ENCODE data around the gene MED14.
A peak's percentile ranks its signal among the peaks of the same experiment; 100 is the strongest.

Gene MED14

GRCh38 chrX:40663078-40663740 lies 72.1 kb downstream of the MED14 start:
- no peak for DNase-seq (ENCODE audit: low spot score)

GRCh38 chrX:40661489-40661888 lies 73.9 kb downstream of the MED14 start:
- DNase-seq (ENCODE audit: low spot score) = no peak

DNA sequence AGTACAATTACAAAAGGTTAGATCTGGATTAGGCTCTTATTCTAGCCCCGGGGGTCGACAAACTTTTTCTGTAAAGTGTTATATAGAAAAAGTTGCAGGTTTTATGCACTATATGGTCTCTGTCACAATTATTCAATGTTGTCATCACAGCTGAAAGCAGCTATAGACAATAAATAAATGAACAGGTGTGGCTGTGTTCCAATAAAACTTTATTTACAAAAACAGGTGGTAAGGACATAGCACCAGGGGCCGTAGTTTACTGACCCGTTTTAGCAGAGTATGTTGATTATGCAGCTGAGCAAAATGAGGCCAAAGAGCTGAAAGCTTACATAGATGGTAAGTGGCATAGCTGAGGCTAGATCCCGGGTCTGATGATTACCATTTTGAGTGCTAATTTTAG lies 75.0 kb downstream of the MED14 start:
- DNase-seq (ENCODE audit: low spot score) = no peak

DNA sequence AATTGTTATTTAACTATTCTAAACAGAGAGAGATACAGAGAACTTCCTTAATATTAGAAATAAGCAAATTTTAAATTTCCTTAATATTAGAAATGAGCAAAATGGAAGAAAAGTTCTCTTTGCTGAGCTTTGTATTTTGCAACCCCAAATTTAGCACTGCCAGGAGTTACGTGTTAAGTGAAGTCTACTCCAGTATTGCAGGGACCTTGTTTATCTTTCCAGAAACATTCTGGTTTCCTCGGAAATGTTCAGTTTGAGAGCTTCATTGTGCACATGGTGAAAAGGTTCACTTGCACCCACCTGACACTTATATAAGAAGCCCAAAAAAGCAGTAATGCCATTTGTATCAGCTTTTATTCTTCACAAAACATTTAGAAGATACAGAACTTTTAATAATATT lies 81.8 kb downstream of the MED14 start:
- DNase-seq (ENCODE audit: low spot score) = no peak

DNA sequence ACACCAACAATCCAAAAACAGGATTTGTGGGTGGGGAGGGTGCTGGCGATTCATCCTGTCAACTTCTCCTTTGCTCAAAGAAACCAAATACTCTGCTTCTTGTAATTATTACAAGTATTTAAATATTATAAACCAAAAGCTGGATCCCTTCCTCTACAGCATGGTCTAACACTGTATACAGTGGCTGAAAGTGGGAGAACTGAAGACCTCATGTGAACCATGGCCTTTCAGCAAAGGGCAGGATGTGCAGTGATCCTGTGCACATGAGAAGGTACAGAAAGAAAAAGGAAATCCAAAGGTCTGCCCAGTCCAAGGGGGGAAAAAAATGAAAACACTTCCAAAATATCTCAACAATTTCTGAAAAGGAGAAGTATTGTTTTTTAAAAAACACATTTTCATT lies 82.7 kb downstream of the MED14 start:
- no peak for DNase-seq (ENCODE audit: low spot score)

DNA sequence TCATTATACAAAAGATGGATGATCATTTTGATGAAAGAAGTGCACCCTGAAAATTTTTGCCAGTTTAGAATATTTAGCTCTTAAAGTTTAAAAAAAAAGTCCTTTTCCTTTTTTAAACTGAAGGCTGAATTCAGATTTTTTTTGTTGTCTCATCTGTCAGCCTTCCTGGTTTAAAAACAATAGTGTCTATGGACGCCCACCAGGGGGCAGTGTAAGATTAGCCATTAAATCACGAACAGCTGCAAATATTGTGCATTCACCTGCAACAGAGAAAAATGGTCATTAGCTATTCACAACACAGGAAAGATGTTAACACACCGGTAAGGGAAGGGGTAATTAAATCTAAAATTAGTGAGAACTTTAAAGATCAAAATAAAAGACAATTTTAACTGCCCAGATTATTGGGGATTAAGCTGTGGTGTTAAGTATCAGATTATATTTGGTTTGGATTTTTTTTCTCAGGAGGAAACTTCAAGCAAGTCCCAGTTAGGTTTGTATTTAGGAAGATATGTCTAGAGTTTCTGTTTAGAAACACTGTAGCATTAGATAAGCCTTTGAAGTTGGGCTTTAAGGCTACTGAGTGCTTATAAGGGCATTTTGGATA lies 83.6 kb downstream of the MED14 start:
- DNase-seq (ENCODE audit: low spot score) = peak; percentile 59

DNA sequence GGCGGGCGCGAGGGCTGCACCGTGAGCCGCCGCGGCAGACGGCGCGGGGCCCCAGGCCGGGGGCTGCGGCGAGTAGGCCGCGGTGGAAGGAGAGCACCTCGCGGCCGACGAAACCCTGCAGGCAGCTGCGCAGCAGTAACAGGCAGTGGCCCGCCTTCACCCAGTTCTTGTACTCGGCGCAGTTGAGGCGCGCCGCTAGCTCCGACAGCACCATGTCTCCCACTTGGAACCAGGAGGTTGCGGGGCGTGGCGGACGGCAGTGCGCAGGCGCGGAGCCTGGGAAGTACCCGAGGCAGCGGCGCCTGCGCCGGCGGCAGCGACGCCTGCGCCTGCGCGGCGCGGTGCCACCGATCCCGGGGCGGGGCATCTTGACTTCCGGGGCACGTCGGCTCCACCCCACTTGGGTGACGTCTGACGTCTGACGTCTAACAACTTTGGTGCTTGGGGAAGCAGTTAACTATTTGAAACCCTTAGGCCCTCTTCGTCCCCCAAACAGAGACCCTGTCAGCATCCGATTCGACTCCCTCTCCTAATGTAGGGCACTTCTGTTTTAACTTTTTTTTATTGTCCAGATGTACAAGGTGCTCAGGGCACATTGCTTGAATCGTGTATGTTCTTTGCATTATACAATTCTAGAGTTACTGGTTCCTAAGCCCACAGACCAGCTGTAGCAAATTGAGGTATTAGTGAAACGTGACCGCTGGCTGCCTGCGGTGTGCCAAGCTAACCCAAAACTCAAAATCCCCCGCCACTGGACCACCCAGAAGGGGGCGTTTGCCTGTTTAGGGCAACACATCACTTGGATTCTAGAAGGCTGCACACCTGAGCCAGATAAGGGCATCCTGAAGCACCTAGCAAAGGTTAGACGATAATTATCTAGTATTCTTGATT lies 87.8 kb downstream of the MED14 start, which contains the start of gene CXorf38:
Gene CXorf38 (minus strand): TSS at position 255 of the 891 bp plus-strand sequence. CDS start 41 bp downstream, at position 214.
- DNase-seq (ENCODE audit: low spot score) = peak; percentile 84

DNA sequence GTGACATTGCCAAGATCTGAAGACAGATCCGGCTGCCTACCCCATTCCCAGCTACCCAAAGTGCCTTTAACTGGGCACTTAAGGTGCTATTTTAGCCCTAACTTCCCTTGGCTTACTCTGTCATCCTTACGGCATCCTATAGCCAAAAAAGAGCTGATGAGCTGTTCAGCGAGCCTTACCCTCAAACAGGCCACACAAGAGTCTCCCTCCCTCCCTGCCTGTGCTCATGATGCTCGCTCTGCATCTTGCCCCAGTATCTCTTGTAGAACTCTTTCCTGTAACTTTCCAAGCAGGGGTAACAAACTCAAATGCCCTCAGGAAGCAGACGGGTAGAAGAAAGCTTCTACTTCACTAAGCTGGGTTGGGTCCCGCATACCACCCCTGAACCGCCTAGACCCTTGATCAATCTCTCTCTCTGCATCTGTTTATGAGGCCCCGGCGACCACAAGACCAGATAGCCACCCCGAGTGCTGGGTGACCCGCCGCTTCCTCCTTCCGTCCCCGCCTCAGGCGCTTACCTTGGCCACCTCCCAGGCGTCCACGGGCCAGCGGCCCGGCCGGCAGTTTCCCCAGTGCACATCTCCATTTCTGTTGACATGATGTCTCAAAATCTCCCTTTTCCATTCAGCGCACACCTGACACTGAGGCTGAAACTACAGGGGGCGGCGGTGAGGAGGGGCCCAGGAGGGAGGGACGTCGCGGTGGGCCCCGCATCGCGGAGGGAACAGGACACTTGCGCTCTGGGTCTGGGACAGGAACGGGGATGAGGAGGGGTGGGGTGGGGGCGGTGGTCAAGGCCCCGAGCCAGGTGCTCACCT lies 88.6 kb downstream of the MED14 start:
- peak; percentile 26 for DNase-seq (ENCODE audit: low spot score)

- peak; percentile 39 for DNase-seq (ENCODE audit: low spot score)
These were observed 90.5 kb downstream of the MED14 start for GRCh38 chrX:40644821-40645358.

GRCh38 chrX:40644176-40644575 lies 91.2 kb downstream of the MED14 start:
- no peak for DNase-seq (ENCODE audit: low spot score)

GRCh38 chrX:40637687-40638086 lies 97.7 kb downstream of the MED14 start:
- DNase-seq (ENCODE audit: low spot score) = no peak

DNA sequence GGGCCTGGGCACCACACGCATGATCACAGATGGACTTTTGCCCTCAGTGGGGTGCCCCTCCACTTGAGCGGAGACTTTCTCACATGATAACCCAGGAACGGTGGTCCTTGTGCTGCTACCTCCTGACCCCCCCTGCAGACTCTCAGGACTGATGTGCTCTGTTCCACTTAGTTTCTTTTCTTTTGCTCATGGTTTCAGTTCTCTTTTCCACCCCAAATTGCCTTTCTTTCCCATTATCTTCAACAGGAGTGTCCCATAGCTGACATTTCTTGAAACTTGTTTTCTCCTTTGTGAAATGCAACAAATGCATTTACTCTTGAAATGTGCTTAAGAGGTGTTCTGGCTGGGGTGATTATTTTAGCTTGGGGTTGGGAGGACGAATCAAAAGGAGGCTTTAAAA lies 103.1 kb downstream of the MED14 start:
- no peak for DNase-seq (ENCODE audit: low spot score)

DNA sequence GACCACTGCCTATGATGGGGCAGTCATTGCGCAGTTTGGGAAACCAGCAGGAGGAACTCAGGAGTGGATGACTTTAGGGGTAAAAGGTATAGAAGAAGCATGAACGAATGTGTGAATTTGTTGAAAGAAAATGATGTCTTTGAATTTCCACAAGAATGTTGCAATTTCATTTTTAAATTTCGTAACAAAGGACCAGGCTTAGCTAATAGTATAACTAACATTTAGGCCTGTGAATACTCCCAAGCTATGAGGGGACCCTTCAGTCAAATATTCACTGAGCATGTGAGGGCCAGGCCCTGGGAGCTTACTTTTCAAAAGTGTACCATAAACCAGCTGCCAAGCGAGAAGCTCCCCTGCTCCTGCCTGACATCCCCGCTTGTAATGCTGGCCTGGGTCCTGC lies 106.8 kb downstream of the MED14 start:
- no peak for DNase-seq (ENCODE audit: low spot score)

- no peak for DNase-seq (ENCODE audit: low spot score)
These were observed 110.0 kb downstream of the MED14 start for GRCh38 chrX:40625294-40625693.

- DNase-seq (ENCODE audit: low spot score) = no peak
These were observed 111.7 kb downstream of the MED14 start for GRCh38 chrX:40623665-40624064.

DNA sequence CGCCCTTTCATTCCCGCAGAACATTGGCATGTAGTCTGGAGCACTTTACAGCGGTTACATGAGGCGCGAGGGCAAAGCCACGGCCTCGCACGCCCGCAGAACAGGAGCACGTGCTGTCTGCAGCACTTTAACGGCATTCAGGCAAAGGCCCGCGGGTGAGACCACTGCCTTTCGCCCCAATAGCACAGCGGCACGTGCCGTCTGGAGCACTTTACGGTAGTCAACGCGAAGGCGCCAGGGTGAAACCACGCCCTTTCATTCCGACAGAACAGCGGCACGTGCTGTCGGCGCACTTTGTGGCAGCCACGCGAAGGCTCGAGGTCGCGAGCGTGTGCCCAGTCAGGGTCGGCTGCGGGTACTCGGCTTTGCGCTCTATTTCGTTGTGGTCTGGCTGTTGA lies 112.2 kb downstream of the MED14 start, which contains the start of gene MPC1L:
Gene MPC1L (plus strand): TSS at position 290 of the 398 bp plus-strand sequence. CDS start 138 bp downstream, outside the sequence.
- no peak for DNase-seq (ENCODE audit: low spot score)

GRCh38 chrX:40622479-40623138 lies 112.7 kb downstream of the MED14 start:
- no peak for DNase-seq (ENCODE audit: low spot score)

GRCh38 chrX:40617566-40617965 lies 117.8 kb downstream of the MED14 start:
- no peak for DNase-seq (ENCODE audit: low spot score)

GRCh38 chrX:40615976-40616375 lies 119.4 kb downstream of the MED14 start:
- DNase-seq (ENCODE audit: low spot score) = no peak

- no peak for DNase-seq (ENCODE audit: low spot score)
These were observed 122.8 kb downstream of the MED14 start for GRCh38 chrX:40612511-40612910.

- DNase-seq (ENCODE audit: low spot score) = no peak
These were observed 128.0 kb downstream of the MED14 start for GRCh38 chrX:40607381-40607780.

Measured in SW480 (cell line).